GM18907 (cell line): ENCODE data around the gene SLC1A2.
A peak's percentile ranks its signal among the peaks of the same experiment; 100 is the strongest.

Experiments used
- ATAC-seq: cut with Tn5 transposase; IDR thresholded peaks from one replicate; pipeline ENCODE4 v1.9.1; 2021; ENCODE audit warnings: mild to moderate bottlenecking, moderate library complexity; ENCODE audit not compliant: unreplicated experiment

The SLC1A2 gene

DNA sequence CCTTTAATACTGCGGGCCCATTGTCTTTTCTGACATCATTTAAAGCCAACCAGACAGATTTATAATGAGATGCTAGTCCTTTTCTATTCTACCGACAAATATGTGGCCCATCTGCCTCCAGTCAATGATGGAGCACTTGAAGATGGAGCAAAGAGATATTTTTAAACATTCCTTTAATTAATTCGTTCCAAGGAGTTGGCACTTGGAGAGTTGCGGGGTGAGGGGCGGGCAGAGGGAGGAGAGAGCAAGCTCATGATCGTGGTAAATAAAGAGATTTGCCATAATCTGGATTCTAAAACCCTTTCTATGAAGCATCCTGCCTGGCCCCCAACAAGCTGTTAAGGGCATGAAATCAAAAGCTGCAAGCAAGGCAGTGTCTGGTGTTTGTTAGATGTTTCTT, 5.0 kb downstream of the SLC1A2 start:
- ATAC-seq = no peak

DNA sequence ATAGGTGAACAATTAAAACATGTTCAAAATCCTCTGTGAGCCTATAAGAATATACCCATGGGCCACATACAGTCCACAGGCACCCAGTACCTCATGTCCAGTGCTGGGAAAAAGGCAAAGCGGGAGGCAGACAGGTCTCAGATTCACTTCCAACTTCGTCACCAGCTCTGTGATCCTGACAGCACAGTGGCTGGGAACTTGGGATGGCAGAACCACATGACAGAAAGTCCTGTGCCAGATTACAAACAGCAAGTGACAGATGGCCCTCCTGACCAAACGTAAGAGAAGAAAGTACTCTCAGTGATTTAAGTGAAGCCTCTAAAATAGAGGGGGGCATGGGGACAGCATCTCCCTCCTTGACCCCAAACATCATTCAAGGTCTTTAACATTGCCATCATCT, 5.8 kb downstream of the SLC1A2 start:
- ATAC-seq = no peak

DNA sequence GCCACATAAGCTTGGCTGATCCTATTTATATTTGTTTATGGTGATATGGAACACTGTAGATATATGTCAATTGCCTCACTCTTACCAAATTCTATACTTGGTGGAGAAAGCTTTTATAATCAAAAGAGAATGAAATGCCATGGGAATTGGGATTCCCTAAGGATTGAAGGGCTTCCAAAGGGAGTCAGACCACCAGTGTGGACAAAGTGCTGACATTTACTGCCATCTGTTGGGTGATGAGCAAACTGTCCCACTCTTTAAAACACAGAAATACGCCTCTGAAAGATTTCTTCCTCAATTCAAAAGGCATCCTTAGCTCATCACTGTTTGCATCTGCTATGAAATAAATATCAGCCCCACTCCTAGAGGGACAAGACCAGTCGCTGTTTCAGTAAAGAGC, 7.1 kb downstream of the SLC1A2 start:
- no peak for ATAC-seq

DNA sequence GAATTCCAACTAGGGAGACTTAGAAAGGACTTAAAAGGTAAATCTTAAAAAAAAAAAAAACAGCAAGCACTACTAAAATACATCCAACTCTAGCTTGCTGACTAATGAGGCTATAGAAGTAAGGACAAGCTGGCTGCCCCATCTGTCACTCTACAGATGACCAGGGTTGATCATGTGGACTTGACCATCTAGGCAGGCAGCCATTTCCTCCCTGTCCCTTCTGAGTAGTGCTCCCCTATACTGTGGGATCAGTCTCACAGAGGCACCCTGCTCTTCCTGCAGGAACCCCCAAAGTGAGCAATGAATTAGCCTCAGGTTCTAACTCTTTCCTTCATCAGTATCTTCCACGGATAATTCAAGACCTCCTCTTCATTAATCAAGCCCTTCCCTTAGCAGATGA, 12.3 kb downstream of the SLC1A2 start:
- no peak for ATAC-seq

DNA sequence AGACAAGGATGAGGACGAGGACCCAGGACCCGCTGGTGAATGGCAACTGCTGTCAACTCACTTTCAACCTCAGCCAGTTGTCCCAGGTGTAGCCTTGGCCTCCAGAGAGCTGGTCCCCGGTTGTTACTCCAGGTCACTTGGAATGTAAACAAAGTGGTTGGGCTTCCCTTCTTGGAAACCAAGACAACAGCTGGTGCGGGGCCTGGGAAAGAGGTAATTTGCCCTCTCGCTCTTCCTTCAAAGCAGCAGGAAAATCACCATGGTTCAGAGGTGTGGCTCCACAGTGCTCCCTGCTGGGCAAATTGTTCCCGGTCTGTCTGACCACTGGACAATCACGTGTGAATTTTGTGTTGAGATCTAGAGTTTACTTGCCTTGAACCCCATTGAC, 15.0 kb downstream of the SLC1A2 start:
- no peak for ATAC-seq

DNA sequence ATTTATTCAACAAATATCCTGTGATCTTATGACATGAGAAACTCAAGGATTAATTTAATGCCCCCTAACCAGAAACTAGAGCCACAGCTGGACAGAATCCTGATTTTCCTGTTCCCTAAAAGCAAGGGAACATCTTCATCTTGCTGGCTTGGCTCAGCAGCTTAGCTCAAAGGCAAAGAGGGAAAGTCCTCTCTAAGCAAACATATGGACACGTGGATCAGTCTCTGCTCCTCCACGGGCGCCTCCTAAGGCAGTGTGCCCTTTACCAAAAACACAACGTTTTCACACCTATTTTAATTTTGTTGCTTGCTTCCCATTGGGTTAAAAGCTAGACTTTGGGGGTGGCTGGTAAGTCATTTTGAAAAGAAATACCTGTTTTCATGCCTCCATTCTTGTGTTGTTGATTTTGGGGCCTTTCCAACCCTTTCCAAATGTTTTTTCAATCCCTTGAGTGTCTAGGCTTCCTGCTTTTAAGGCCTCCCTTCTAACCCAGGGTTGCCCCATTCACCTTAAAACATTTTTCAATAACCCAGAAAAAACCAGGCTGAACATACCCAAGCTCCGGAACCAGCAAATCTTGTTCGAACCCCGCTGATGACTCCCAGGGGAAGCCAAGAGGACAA, 15.5 kb downstream of the SLC1A2 start:
- ATAC-seq = no peak

DNA sequence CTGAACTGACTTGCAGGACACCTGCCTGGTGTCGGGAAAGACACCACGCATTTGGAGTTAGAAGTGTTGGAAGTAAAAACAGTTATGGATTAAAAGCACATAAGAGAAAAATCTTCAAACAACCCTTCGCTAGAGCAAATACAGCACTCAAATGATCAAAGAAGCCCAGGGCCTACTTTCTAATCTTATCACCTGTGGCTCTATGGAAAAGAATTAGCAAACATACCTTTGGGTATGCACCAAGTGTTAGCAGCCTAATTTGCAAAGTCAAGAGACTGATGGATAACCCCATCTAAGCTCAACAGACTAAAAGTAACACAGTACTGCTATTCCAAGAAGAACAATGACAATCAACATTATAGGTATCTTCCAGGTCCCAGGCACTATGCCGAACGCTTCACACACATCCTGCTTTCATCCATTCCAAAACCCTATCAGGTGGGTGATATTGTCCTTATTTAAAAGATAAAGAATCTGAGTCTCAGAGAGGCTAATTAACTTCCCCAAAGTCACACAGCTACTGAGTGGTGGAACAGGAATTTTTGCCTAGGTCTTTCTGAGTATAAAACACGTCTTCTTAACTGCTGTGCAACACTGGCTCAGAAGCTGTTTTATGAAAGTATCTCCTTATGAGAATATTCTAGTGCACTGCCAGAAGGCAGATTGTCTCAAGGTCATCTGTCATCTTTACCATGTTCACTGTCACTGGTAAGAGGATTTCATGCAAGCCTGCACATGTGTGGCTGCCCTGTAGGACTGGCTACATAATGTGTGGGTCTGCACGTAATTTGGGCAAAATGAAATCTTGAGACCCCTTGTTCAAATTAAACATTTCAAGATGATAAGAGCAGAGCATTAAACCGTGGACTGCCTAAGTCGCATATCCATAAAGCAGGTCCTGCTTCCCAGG, 16.4 kb downstream of the SLC1A2 start:
- ATAC-seq = no peak

DNA sequence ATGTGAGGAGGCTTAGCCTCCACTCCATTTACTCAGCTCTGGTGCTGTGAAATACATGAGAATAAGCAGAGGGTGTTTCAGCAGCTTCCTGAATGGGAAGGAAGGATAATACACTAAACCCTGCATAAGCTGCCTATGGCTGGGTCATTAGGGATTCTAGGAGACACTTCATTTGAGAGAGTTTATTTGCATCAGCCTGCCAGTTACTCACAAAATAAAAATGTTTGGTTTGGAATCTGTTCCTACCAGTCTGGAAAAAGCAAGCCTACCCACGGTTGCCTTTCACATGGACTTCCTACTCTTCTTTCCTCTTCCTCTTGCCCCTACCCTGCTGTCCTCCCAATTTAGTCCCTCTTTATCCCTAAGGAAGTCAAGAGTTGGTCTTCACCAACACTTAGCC, 20.5 kb downstream of the SLC1A2 start:
- ATAC-seq = no peak

DNA sequence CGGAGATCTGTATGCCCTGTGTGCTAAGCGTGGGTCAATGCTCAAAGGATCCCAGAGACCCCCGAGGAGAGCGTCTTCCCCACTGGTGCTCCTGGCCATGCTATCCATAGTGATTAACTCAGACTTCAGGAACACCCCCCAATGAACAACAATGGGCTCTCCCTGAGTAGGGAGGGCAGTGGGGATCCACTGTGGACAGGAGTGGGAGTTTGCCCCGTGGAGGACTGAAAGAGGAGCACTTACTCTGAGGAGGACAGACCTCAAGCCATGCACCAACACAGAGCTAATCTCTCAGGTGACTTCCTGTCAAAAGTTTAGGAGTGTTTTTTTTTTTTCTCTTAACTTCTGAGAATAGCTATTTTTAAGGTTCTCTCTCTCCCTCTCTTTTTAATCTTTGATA, 24.4 kb downstream of the SLC1A2 start:
- ATAC-seq = no peak

DNA sequence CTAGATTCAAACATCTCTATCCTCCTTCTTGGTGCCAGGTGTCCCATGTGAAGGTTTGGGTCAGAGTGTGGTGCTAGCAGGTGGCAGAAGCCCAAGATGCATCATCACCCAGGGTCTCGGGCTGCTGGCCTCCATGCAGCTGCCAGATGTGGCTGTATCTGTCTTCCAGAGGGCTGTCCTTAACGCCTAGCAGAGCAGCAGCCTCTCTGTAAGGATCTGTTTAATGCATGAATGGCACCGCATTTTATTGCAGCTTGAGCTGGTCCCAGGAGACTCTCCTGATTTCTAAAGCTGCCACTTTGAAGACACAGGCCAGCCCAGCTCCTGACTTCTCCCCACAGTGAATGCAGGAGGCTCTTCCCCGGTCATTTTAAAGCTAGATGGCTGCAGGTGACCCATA, 26.3 kb downstream of the SLC1A2 start:
- no peak for ATAC-seq

DNA sequence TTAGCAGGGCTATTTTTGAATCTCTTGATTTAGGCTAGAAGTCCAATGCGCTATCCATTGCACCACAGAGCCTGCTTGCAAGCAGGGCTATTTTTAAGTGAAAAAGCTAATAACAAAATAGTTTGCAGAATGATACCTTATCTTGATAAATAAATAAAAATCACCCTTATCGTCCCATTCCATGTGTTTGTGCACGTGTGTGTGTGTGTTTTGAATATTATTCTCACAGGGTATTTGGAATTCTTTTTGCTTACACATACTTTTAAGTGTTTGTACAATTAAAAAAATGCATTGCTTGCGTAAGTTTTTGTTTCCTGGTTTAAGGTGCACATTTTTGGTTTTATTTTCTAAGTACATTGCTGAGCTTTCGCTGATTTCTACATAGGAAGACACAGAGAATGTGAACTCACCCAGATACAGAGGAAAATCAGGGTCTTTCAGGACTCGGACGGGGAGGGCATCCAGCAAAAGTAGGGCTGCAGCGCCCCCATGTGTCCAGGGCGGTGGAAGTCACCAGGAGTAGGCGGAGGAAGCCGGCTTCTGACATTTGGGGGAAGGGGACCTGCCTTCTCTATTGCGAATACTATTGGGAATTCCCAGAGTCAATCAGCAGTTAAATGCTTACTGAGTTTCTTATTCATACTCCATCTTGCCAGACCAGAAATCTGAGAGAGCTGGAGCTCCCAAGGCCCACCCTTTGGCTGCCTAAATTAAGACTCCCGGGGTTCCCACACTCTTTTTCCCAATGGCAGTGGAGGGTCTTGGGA, 27.3 kb downstream of the SLC1A2 start:
- ATAC-seq = peak; percentile 66

DNA sequence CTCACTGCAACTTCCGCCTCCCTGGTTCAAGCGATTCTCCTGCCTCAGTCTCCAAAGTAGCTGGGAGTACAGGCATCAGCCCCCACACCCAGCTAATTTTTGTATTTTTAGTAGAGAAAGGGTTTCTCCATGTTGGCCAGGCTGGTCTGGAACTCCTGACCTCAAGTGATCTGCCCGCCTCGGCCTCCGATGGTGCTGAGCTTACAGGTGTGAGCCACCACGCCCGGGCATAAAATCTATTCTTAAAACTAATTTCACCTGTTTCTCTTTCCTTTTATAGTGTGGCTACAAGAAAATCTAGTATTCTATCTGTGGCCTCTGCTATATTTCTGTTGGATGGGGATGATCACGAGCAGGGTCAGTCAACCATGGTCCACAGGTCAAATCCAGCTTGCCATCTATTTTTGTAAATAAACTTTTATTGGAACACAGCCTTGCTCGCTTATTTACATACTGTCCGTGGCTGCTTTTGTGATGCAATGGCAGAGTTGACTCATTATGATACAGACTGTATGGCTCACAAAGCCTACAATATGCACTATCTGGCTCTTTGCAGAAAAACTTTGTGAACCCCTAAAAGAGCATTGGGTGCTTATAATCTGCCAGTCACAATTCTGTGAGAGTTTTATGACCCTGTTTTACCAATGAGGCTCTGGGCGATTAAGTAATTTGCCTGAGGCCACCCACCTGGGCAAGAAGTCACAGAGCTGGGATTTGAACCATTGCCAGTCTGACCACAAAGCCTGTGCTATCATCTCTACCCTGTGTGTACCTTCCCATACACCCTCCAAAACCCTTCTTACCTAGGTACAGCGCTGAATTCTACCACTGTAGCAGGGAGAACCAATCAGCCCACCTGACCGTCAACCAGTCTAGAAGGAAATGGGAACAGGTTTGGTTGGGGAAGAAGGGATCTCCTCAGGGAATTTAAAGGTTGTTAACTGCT, 28.3 kb downstream of the SLC1A2 start:
- peak; percentile 89 for ATAC-seq

DNA sequence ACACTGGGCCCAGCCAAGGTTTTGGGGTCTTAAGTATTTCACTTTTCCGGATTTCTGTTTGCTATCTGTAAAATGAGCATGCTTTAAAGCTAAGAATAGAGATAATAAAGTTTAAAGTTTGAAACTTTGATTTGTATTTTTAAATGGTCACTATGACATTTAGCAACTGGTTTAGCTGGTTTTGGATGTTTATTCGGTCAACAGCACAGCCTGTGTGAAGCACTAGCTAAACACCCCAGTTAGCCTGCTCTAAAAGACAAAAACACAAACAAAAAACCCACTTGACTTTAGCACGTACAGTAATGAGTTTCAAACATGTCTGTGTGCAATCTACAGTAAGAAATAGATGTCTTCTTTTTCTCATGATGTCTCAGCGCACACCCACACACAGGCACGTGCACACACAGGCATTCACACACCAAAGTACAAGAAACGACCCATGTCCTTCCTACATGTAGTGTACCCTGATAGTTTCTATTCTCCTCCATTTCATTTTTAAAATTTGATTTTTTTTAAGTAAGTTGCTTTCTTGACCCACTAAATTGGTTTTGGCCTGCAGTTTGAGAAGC, 29.4 kb downstream of the SLC1A2 start:
- no peak for ATAC-seq

DNA sequence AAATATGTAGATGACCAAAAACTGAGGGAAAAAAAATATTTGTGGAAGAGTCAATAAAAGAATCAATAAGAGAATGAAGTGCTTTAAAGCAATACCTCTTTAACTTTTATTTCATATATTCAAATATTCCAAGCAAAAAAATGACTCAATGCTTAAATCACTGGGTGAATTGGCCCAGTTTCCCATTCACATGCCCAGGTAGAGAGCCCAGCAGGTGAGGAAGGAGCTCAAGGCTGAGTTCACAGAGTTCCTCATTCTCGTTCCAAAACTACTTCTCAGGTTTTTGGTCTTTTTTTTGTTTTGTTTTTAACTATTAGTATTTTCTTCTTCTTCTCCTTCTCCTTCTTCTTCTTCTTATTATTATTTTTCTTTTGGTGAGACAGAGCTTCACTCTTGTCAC, 30.2 kb downstream of the SLC1A2 start:
- no peak for ATAC-seq

DNA sequence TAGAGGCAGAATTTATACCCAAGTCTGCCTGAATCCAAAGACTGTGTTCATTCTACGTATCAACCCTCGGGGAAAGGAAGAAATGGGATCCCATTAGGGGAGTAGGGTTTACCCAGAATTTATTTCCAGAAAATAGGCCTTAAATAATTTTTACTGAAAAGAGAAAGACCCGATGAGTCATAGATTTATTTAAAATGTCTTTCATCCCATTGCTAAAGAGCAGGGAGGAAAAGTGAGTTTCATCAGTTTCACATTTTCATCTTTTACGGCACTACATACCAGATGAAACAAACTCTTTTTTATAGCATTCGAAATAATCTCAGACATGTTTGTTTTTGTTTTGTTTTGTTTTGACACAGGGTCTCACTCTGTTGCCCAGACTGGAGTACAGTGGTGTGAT, 31.3 kb downstream of the SLC1A2 start:
- ATAC-seq = no peak

DNA sequence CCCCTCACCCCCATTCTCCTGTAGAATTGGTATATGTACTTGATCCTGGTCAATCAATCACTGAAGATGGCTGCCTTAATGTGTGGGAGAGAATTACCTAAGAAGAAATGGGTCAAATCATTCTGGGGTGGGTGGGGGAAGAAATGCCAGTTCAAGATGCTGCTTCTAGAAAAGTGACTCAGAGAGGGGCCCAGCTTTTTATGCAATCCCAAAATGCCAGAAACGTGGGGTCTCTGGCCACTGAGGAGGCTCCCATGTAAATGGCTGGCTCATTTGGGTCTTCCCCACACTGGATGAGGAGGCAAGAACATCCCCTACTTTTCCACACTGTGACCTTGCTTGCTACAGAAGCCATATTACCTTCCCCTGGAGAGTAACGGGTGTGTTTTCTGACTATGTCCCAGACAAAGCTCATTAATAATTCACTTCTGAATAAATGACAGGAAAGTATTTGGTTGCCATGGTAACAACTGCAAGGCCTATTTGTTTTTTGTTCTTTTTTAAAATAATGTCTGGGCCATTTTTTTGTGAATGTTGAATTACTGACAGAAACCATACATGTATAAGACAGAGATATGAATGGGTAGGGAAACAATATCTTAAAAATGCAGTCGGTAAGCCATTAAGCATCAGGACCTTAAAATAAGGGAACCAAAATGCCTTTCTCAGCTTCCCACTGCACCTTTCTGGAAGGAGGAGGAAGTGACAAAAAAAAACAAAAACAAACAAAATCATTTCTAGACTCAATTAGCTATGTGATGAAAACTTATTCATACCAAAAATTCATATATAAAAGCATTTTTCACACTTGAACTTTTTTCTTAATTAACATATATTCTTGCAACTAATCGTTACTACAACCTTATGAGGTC, 32.0 kb downstream of the SLC1A2 start:
- ATAC-seq = no peak

DNA sequence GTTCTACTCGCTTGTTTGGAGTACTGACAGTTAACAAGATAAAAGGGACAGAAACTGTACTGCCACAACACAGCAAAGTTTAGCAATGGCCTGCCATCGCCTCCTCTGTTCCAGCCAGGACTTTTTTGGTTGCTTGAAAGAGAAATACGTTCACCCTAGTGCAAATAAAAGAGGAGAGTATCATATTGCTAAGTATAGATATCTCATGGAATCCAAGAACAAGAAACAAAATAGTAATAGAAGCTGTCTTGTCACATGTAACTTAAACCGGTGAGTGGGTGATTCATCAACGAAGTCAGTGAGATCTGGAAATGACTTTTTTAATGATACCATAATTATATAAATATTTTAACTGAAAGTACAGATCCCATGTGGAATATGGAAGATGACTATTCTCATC, 35.4 kb downstream of the SLC1A2 start:
- no peak for ATAC-seq

DNA sequence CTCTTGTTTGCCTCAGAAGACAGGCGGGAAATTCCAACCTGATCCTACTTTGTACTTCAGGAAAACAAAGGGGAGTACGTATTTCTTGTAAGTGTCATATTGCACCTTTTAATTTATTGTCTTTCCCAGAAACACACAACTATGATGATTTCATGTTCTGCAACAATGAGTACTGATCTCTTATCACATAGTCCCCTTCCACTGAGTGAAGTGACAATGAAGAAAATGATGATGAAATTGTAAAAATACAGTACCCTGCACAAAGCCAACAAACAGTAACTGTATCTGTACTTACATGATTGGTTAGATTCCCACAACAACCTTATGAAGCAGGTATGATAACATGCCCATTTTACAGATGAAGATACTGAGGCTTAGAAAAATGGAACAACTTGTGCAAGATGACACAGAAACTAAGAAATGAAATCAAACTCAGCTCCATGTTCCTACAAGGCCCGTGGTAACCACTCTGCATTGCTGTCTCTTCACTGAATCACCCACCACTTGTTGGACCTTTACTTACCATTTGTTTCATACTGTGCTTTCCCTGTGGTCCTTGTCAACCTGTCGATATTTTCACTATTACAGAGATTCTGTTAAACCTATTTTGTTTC, 37.5 kb downstream of the SLC1A2 start:
- ATAC-seq = no peak

DNA sequence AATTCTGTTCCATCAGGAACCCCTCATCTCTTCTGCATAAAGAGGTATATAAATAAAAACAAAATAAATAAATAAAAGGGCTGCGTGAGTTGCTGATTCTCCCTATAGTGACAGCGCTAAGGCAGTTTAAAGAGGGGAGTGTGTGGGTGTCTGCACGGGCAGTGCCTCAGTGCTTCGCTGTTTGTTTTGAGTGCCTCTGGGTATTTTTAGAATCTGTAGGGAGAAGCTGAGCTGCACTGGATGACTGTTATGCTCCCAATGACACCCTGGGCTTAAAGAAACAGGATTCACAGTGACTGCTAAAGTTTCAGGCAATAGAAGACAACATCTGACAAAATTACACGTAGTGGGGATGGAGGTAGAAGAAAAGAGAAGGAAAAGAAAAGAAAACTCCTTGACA, 38.8 kb downstream of the SLC1A2 start:
- ATAC-seq = no peak
